Embryonic facial prominence (tissue), 1 donor: Measurements from ENCODE around the gene LRRN4CL.
"Not testable (repeated sequence)": the region's sequence is repeated elsewhere in the genome, so short reads cannot be mapped to it uniquely, and the experiment has no call there.

ENCODE experiments used
- DNase-seq: peaks from one replicate; pipeline ENCODE4 v3.0.0-alpha.2; 2016; ENCODE audit errors: extremely low spot score

The LRRN4CL gene

DNA sequence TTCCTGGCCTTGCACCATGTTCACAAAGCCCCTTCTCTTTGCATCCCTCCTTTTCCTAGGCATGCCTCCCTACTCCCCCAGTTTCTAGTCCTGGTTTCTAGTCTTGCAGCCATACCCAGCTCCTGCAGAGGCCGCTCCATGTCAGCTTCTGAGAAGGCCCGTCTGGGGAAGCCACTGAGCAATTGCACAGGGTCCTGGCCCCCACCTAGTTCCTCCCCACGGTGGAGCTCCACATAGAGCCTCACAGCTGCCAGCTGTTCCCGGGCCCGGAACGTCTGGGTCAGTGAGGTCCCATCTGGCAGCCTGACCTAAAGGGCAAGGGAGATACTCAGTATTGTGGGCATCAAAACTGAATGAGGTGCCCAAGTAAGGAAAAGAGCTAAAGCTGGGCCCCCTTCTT lies 12.6 kb downstream of the LRRN4CL start:
- DNase-seq, result no peak

DNA sequence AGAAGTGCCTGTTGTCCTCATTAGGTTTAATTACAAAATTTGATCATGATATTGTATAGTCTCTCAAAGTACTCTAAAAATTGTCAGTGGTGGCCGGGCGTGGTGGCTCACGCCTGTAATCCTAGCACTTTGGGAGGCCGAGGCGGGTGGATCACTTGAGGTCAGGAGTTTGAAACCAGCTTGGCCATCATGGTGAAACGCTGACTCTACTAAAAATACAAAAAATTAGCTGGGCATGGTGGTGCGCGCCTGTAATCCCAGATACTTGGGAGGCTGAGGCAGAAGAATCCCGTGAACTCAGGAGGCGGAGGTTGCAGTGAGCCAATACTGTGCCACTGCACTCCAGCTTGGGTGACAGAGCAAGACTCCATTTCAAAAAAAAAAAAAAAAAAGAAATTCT lies 13.9 kb downstream of the LRRN4CL start:
- not testable (repeated sequence) for DNase-seq

DNA sequence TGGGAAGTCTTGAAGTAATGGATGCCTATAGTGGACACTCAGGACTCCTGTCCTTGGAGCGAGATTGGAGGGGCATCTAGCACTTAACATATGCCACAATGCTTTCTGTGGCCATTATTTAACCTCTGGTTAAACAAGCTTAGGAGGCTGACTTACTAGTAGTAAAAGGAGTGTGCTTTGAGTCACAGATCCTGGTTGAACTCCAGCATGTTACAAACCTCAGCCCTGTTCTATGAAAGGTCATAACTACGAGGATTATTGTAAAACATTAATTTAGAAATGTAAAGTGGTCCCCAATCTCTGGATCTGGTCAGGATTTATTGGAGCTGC lies 16.2 kb downstream of the LRRN4CL start:
- DNase-seq, result no peak

DNA sequence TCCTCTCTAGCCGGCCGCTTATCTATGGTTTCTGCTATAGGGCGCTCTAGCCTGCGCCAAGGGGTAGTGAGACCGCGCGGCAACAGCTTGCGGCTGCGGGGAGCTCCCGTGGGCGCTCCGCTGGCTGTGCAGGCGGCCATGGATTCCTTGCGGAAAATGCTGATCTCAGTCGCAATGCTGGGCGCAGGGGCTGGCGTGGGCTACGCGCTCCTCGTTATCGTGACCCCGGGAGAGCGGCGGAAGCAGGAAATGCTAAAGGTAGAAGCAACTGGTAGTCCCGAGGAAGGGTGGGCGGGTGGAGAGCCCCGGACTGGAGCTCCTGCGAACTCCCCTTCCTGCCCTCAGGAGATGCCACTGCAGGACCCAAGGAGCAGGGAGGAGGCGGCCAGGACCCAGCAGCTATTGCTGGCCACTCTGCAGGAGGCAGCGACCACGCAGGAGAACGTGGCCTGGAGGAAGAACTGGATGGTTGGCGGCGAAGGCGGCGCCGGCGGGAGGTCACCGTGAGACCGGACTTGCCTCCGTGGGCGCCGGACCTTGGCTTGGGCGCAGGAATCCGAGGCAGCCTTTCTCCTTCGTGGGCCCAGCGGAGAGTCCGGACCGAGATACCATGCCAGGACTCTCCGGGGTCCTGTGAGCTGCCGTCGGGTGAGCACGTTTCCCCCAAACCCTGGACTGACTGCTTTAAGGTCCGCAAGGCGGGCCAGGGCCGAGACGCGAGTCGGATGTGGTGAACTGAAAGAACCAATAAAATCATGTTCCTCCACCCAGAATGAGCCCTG lies 17.5 kb downstream of the LRRN4CL start, which contains the start of the genes LBHD1 and UQCC3:
TSS of gene LBHD1 (minus strand) at position 660 of the 782 bp plus-strand sequence. CDS start 2,236 bp downstream, outside the sequence.
TSS of gene UQCC3 (plus strand) at position 66 of the 782 bp plus-strand sequence. CDS start at position 139, 73 bp downstream.
- DNase-seq, result peak; percentile 74

DNA sequence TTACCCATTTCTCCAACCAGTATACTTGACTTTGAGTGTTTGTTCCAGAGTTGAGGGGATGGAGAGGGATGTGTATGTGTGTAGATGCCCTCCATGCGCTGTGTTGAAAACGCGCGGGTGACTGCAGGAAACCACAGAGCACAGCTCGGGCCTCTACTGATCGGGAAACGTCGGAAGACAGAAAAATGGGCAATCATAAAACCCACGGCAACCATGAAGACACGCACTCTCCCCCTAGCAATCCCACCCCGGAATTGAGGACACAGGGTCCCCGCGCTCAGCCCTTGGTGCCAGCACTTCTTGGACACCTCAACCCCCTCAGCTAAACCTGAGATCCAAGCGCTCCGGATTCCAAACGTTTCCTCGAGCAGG lies 18.1 kb downstream of the LRRN4CL start:
- peak; percentile 31 for DNase-seq

DNA sequence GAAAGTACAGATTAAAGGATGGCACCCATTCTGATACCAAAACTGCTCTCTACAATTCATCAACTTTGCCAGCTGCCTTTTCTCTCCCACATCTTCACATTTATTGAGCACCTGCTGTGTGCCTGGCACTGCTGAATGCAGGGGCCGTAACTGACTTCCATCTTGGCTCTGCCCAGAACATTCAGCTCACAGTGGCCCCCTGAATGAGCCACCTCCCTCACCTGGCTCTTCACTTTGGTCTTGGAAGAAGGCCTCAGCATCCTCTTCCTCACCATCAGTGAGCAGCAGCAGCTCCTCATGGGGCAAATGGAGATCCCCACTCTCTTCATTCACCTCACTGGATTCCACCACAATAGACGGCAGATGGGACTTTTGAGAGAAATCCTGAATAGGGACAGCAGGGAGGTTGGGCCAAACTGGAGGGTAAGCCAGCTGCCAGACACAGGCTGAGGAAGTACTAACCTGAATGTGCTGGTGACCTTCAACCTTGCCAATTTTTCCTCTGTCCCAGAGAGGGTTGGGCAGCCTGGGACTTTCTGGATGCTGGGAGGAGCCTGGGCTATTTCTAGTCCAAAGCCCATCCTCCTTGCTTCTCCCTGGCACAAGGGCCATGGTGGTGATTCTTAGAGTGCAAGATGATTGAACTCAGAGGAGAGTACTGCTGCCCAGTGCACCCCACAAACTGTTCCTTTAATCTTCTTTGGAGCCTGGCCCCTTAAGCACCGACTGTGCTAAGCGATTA lies 19.7 kb downstream of the LRRN4CL start:
- DNase-seq, result no peak

DNA sequence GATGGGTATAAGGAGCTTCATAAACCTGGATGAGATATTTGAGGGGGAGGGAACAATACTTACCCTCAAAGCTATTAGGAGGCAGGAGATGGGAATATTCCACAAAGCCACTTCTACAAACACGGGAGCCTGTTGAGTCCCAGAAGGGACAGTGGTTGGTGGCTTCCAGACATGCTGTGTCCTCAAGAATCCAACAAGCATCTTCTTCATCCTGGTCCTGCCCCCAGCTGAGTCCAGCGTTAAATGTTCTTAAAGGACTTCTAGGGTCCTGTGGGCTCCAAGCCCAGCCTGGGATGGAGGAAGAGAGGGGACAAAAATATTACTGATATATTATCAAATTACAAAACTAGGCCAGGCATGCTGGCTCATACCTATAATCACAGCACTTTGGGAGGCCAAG lies 21.9 kb downstream of the LRRN4CL start:
- DNase-seq, result no peak

DNA sequence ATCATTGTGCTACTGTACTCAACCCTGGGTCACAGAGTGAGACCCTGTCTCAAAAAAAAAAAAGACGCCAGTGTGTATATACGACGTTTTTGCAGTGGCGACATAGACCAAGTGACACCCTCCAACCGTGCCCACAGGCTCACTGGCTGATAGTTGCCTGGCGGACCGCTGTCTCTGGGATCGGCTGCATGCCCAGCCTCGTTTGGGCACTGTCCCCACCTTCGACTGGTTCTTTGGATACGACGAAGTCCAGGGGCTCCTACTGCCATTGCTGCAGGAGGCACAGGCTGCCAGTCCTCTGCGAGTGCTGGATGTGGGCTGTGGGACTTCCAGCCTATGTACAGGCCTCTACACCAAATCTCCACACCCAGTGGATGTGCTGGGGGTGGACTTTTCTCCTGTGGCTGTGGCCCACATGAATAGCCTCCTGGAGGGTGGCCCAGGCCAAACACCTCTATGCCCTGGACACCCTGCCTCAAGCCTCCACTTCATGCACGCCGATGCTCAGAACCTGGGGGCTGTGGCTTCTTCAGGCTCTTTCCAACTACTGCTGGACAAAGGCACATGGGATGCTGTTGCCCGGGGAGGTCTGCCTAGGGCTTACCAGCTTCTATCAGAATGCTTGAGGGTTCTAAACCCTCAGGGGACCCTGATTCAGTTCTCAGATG lies 22.9 kb downstream of the LRRN4CL start:
- no peak for DNase-seq

DNA sequence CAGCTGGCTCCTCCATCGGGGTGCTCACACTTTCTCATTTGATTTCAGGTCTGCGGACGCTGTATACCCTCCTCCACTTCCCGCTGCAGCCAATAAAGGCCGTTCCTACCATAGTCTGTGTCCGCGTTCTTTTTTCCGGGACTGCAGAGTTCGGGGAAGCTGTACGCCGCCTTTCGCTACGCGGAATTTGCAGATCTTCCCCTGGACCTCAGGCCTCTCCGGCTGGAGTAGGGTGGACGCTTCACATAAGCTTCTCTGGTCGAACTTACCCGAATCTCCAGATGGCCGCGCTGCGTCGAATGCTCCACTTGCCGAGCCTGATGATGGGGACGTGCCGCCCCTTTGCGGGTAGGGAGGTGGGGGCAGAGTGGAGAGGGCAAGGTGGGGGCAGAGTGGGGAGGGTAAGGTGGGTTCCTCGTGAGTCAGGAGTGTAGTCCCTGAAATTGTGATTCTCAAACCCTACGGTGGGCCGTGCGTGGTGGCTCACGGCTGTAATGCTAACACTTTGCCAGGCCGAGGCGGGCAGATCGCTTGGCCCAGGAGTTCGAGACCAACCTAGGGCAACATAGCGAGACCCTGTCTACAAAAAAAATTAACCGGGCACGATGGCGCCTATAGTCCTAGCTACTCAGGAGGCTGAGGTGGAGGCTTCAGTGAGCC lies 23.6 kb downstream of the LRRN4CL start:
- DNase-seq, result no peak

DNA sequence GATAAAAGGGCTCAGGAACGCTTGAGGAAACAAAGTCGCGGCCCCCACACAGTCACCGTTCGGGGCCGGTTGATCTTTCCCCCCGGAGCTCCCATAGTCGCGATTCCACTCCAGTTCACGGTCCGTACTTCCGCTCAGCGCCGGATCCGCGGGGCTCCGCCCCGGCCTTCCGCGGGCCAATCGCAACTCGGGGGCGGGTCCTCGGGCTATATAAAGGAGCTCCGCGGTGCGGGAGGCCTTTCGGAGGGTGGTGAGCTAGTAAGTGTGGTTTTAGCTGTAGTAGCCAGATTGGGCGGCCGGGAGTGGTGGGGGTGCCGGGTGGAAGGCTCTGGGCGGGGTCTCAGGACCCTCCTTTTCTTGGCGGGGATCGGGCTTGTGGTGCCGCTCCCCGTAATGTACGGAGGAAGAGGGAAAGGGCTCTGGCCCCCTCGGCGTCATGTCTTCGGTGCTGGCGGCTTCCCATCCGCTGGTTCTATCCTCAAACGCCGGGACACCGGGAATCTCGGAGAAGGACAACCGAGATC lies 24.2 kb downstream of the LRRN4CL start, which contains the start of the genes C11orf98 and CSKMT:
TSS of gene C11orf98 (minus strand) at position 136 of the 524 bp plus-strand sequence. CDS start at position 95, 41 bp downstream.
TSS of gene CSKMT (plus strand) at position 238 of the 524 bp plus-strand sequence. CDS start 568 bp downstream, outside the sequence.
- peak; percentile 89 for DNase-seq

DNA sequence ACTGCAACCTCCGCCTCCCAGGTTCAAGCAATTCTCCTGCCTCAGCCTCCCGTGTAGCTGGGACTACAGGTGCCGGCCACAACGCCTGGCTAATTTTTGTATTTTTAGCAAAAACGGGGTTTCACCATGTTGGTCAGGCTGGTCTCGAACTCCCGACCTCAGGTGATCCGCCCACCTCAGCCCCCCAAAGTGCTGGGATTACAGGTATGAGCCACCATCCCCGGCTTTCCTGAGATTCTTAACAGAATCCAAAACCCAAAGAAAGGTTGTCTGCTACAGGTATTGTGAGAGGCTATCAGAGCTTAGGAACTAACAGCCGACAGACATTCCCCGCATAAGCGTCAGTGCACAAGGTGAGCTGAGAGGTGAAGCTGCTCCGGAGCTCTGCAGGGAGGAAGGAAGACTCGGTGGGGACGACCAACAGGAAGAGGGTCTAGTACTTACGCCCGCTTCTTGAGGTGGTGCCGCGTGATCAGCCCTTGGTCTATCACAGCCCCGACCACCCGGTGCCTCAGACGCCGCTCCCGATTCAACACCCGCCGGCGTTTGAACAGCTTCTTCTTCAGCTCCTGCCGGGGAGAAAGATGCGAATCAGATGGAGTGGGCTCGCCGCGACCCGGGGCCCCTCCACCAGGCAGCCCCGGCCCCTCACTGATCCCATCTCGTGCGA lies 24.8 kb downstream of the LRRN4CL start:
- peak; percentile 19 for DNase-seq

DNA sequence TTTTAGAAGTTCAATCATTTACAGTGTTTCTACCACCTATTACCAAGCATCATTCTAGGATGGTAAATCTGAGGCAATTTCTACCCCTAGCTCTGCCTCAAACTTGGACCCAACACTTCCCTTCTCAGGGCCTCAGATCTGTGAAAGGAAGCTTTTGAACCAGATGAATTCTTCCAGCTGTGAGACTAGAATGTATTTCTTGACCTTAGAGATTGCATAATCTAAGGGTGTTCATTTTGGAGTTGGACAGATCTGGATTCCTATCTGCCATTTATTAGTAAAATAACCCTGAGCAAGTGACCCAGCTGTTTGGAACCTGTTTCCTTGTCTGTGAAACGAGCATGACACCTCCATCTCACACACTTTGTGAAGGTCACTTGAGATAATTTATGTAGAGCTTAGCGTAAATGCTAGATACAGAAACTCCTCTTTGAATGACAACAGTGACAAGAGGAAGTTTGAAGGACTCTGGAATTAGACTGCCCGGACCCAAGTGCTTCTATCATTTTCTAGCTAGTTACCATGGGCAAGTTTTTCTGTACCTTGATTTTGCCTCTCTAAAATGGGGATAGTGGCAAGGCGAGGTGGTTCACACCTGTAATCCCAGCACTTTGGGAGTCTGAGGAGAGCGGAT lies 32.4 kb downstream of the LRRN4CL start:
- no peak for DNase-seq

DNA sequence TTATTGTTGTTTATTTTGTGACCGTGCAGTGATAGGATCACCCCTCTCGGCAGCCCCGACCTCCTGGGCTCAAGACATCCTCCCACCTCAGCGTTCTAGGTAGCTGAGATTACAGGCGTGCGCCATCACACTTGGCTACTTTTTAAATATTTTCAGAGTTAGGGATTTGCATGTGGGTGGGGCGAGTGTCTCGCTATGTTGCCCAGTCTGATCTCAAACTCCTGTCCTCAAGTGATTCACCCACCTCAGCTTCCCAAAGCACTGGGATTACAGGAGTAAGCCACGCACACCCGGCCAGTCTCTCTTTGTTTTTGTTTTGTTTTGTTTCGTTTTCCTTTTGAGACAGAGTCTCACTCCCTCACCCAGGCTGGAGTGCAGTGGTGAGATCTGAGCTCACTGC lies 35.0 kb downstream of the LRRN4CL start:
- DNase-seq, result no peak

DNA sequence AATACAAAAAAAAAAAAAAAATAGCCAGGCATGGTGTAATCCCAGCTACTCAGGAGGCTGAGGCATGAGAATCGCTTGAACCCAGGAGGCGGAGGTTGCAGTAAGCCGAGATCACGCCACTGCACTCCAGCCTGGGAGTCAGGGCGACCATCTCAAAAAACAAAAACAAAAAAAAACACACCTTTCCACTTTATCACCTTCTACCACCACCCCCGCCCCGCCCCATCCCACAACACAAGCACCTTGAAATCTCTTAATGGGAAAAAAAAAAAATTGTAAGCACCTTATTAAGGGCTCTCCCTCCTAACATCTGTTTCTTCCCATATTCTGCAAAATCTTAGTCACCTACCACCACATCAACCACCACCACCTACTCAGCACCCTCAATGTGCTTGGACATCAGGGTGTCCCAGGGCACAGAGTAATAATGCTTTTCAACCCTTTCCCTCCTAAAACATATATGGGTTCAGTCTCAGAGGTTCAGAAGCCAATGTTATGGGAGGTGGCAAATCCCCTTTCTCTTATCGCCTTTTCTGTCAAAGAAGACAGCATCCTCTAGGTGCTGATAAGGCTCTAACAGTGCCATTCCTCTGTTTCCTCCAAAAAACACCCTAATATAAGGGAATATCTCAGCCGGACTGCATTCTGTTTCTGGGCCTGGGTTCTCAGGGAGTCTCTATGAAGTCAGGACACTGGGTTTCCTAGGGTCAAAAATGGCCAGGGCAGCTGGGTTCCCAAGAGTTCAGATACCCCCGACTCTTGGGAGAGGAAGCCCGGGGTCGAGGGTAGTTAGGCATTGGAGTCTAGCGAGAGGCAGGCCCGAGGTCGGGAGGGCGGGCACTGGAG lies 36.9 kb downstream of the LRRN4CL start:
- DNase-seq, result no peak

DNA sequence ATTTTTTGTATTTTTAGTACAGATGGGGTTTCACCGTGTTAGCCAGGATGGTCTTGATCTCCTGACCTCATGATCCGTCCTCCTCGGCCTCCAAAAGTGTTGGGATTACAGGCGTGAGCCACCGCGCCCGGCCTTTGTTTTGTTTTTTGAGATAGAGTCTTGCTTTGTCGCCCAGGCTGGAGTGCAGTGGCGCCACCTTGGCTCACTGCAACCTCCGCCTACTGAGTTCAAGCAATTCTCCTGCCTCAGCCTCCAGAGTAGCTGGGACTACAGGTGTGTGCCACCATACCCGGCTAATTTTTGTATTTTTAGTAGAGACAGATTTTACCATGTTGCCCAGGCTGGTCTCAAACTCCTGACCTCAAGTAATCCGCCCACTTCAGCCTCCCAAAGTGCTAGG lies 39.0 kb downstream of the LRRN4CL start:
- not testable (repeated sequence) for DNase-seq

DNA sequence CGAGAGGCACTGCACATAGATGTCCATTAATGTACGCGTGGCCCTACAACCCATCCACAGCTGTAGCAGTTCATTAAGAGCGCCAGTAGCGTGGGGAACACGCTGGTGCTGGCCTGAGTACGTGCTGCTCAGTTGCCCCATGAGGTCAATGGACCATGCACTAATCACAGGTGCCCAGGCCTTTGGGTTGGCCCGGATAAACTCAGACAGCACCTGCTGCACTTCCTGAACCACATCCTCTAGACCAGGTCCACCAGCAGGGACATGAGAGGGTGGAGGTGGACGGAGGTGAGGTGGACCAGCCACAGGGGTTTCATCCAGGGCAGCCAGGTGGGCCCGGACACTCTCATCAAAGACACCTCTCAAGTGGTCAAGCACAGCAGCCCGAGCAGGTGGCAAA lies 39.8 kb downstream of the LRRN4CL start:
- DNase-seq, result no peak

DNA sequence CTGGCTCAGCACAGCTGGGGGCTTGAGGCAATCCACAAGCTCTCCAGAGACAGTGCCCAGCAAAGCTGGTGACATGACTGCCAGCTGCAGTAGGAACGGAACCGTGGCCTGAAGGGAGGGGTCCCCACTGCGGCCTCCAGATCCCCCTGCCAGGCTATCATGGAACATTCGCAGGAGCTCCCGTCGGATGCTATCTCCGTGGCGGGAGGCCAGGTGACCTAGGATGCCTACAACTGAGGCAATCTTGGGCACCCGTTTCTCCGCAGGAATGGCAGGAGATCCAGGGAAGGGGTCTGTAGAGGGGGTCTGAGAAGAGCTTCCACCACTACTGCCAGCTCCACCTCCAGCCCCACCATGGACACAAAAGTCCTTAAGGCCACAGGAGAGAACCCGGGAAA lies 40.4 kb downstream of the LRRN4CL start:
- DNase-seq, result no peak

DNA sequence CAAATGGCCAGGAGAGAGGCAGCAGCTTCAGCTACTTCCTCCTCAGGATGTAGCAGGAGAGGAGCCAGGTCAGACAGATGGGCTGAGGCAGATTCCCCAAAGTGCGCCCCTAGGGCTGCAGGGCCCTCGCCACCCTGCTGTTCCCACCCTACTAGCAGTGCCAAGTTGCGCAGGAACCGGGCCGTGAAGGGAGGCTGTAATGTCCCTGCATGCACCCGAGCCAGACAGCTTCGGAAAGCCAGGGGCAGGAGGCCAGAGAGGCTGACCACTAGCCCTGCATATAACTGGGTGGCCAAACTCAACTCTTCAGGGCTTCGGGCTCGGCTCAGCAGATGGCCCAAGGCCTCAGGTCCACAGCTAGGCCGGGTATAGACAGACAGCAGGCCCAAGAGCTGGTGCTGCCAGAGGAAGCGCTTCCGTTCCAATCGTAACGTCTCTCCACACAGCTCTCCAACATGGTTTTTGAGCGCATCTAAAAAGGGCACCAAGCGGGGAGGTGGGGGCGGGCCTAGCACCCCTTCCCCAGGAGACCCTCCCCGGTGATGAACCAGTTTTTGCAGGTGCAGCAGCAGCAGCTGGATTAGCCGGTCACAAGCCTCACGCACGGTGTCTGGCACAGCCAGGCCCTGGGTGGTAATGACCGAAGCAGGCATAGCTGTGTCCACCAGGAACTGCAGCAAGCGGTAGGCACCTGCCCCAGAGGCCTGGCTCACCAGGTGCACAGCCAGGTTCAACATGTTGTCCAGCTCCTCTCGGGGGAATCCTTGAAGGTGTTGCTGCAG lies 41.0 kb downstream of the LRRN4CL start:
- no peak for DNase-seq

DNA sequence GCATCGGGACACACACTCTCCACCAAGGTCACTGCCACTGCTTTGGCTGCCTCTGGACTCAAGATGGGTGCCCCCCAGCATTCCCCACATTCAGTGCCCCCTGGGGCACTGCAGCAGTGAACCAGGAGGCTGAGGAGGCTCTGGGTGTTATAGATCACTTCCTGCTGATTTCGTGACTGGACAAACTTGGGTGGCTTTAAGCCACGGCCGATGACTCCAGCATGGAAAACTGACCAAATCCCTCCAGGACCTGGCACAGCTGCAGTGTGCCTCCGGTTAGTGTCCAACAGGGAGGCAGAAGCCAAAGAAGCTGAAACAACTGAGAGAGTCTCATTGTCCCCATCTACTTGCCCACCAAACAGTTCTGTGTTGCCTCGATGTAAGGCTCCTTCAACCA lies 41.7 kb downstream of the LRRN4CL start:
- no peak for DNase-seq
